ENCODE data around the gene TRPT1. TPM values are rescaled to one million over a fixed set of nuclear protein-coding genes. Genes with fewer than 3 reads are reported as not detected.

TRPT1 gene
- total and polyA plus RNA-seq, 9 of the 15 experiments (the other 6 are each of a cell fraction or from before 2014, with no cell fraction given), result 4.6 to 41.7 (median 23.1) TPM

GRCh38 chr11:64204464-64204989 lies 21.5 kb downstream of the TRPT1 start (continued):
- TF ChIP-seq L3MBTL2 (IDR thresholded peaks at IDR 0.05), result 0 out of 2 replicates have a peak, but pooled peaks have one; percentile 22
- TF ChIP-seq PCBP1 (IDR thresholded peaks at IDR 0.05; ENCODE audit: low read depth, low read length, poor library complexity, severe bottlenecking), result no peak
- no peak for TF ChIP-seq SPI1 (IDR thresholded peaks at IDR 0.05; ENCODE audit: borderline replicate concordance, low read depth, low read length)
- no peak for TF ChIP-seq NFRKB (IDR thresholded peaks at IDR 0.05; ENCODE audit: low read depth)
- TF ChIP-seq E2F5 (CRISPR knock-in tag; IDR thresholded peaks at IDR 0.05), result no peak
- TF ChIP-seq SMARCE1 (IDR thresholded peaks at IDR 0.05), result no peak
- no peak for TF ChIP-seq ZNF41 (CRISPR knock-in tag; conservative IDR thresholded peaks at IDR 0.05)
- TF ChIP-seq USF1 (CRISPR knock-in tag; IDR thresholded peaks at IDR 0.05), result no peak
- no peak for TF ChIP-seq MTA2 (IDR thresholded peaks at IDR 0.05; ENCODE audit: low read depth)
- no peak for TF ChIP-seq NR2F6 (CRISPR knock-in tag; IDR thresholded peaks at IDR 0.05)
- TF ChIP-seq ZNF124 (CRISPR knock-in tag; IDR thresholded peaks at IDR 0.05), result no peak
- no peak for TF ChIP-seq IRF2 (CRISPR knock-in tag; IDR thresholded peaks at IDR 0.05)
- TF ChIP-seq HDAC6 (IDR thresholded peaks at IDR 0.05; ENCODE audit: low read depth, low read length), result no peak
- TF ChIP-seq U2AF1 (optimal IDR thresholded peaks at IDR 0.05; ENCODE audit: low read depth, low read length), result no peak
- 0 out of 2 replicates have a peak, but pooled peaks have one; percentile 48 for TF ChIP-seq SUPT5H (IDR thresholded peaks at IDR 0.05)
- TF ChIP-seq RERE (CRISPR knock-in tag; IDR thresholded peaks at IDR 0.05; ENCODE audit: borderline replicate concordance), result no peak
- TF ChIP-seq RBM17 (IDR thresholded peaks at IDR 0.05; ENCODE audit: borderline replicate concordance, low read depth, low read length), result no peak
- TF ChIP-seq CREB3L1 (IDR thresholded peaks at IDR 0.05; ENCODE audit: borderline replicate concordance, low read depth), result no peak
- no peak for TF ChIP-seq HMGXB4 (CRISPR knock-in tag; IDR thresholded peaks at IDR 0.05)
